Naive thymus-derived CD4-positive, alpha-beta T cell (primary cell): ENCODE measurements around the gene CEL. TPM values are rescaled to one million over a fixed set of nuclear protein-coding genes. Genes with fewer than 3 reads are reported as not detected.

Experiments
- ATAC-seq: fragments of 150-1000 bp; cut with Tn5 transposase; 2 replicates; pipeline ENCODE4 v1.10.0; 2021; ENCODE audit warnings: mild to moderate bottlenecking, moderate library complexity
- CTCF ChIA-PET: fragments of 350-600 bp; sonication (Branson Sonifier 250); formaldehyde crosslinking; loops from one replicate; lab custom pipeline; 2021; ENCODE audit warnings: antibody characterized with exemption; lab: Charles Lee
- POLR2A ChIA-PET: fragments of 350-600 bp; sonication (Branson Sonifier 250); formaldehyde crosslinking; loops from one replicate; lab custom pipeline; 2021; ENCODE audit warnings: antibody characterized with exemption, inconsistent platforms; lab: Charles Lee
- DNase-seq, 9 donors: peaks; one replicate each; pipeline versions ENCODE4 v3.0.0 to v3.0.0-alpha.2; 2020 to 2022; ENCODE audit warnings: mixed read lengths in 1 of 9
- H3K27ac ChIP-seq: one replicate; pipeline ENCODE4 v1.7.0; 2013; ENCODE audit warnings: mild to moderate bottlenecking, low read depth, low read length, moderate library complexity
- H3K27me3 ChIP-seq, 2 donors: one replicate each; pipeline ENCODE4 v1.7.0; 2013; ENCODE audit warnings: low read length in 2 of 2, mild to moderate bottlenecking in 2 of 2, moderate library complexity in 2 of 2; ENCODE audit not compliant: control insufficient read depth in 2 of 2, insufficient read depth in 2 of 2
- H3K36me3 ChIP-seq, 3 experiments: 1 replicate in 2 of 3; 2 replicates in 1 of 3; pipeline ENCODE4 v1.7.0; 2013; ENCODE audit warnings: low read length in 3 of 3, mild to moderate bottlenecking in 3 of 3, moderate library complexity in 1 of 3; ENCODE audit not compliant: insufficient read depth in 3 of 3, control insufficient read depth in 2 of 3
- H3K4me1 ChIP-seq, 2 donors: one replicate each; pipeline ENCODE4 v1.7.0; 2013; ENCODE audit warnings: low read length in 2 of 2, mild to moderate bottlenecking in 2 of 2, moderate library complexity in 1 of 2; ENCODE audit not compliant: control insufficient read depth in 2 of 2, insufficient read depth in 2 of 2
- H3K4me3 ChIP-seq: 2 replicates; pipeline ENCODE4 v1.7.0; 2013; ENCODE audit warnings: mild to moderate bottlenecking, low read length
- H3K9me3 ChIP-seq, 3 experiments: 1 replicate in 2 of 3; 2 replicates in 1 of 3; pipeline ENCODE4 v1.7.0; 2013; ENCODE audit warnings: low read length in 3 of 3; ENCODE audit not compliant: control insufficient read depth in 2 of 3
- H3K27ac Mint-ChIP-seq, 9 donors: one replicate each; pipeline ENCODE4 v1.8.0; 2020 to 2022; ENCODE audit warnings: mixed read lengths in 9 of 9, mild to moderate bottlenecking in 8 of 9, moderate library complexity in 5 of 9, inconsistent platforms in 2 of 9
- H3K27me3 Mint-ChIP-seq, 5 donors: one replicate each; pipeline ENCODE4 v1.8.0; 2021 to 2022; ENCODE audit warnings: mixed read lengths in 5 of 5, mild to moderate bottlenecking in 1 of 5
- H3K36me3 Mint-ChIP-seq, 5 donors: one replicate each; pipeline ENCODE4 v1.8.0; 2020 to 2022; ENCODE audit warnings: mixed read lengths in 5 of 5, mild to moderate bottlenecking in 3 of 5, inconsistent platforms in 1 of 5
- H3K4me1 Mint-ChIP-seq, 7 donors: one replicate each; pipeline ENCODE4 v1.8.0; 2020 to 2022; ENCODE audit warnings: mixed read lengths in 7 of 7, mild to moderate bottlenecking in 3 of 7, inconsistent platforms in 1 of 7
- H3K4me3 Mint-ChIP-seq, 10 donors: one replicate each; pipeline ENCODE4 v1.8.0; 2020 to 2022; ENCODE audit warnings: mild to moderate bottlenecking in 10 of 10, mixed read lengths in 10 of 10, moderate library complexity in 6 of 10, inconsistent platforms in 2 of 10
- H3K9me3 Mint-ChIP-seq, 11 donors: one replicate each; pipeline ENCODE4 v1.8.0; 2020 to 2022; ENCODE audit warnings: mixed read lengths in 11 of 11, mild to moderate bottlenecking in 4 of 11, inconsistent platforms in 1 of 11, moderate library complexity in 1 of 11
- intact Hi-C, 2 donors: fragments of 100-400 bp; cut with micrococcal nuclease; formaldehyde crosslinking; loops; one replicate each; pipeline ENCODE4 v1.15.1; 2023
- polyA plus RNA-seq, 2 donors: library from polyadenylated mRNA; unstranded; fragments of 300-500 nt; fragmentation: Illumina TruSeq; gene quantifications; one replicate each; pipeline ENCODE4 v1.2.3, GENCODE V29; 2021
- total RNA-seq, 6 experiments: library from RNA in 5 of 6; stranded (reverse) in 5 of 6; gene quantifications; 1 replicate in 5 of 6; 2 replicates in 1 of 6; pipeline ENCODE4 v1.2.3 and lab custom pipeline; 2021 to 2026

The CEL gene
- total and polyA plus RNA-seq, 7 experiments from 2014 or later: 0.32 to 2.3 (median 2.2) TPM; not detected in 2

- peaks cover 0 to 47% (median 6%) of the 10 kb centered on the region in 3 experiments for H3K36me3 ChIP-seq
- peaks cover 11 to 40% (median 15%) of the 10 kb centered on the region in 7 donors for H3K4me1 Mint-ChIP-seq
- no peak overlapping the region for H3K4me3 Mint-ChIP-seq
- H3K27me3 Mint-ChIP-seq: no peaks in the 10 kb centered on the region
- H3K27ac ChIP-seq: no peak overlapping the region
- H3K9me3 ChIP-seq: no peaks in the 10 kb centered on the region
- peak overlapping the region in 3 of 9 donors; percentile 8 to 57 (median 11) for H3K27ac Mint-ChIP-seq
- DNase-seq: peak in 1 of 9 donors; percentile 2
- H3K4me1 ChIP-seq: peaks cover 22 to 44% of the 10 kb centered on the region in 2 donors
- no peaks in the 10 kb centered on the region for H3K27me3 ChIP-seq
- H3K9me3 Mint-ChIP-seq: no peaks in the 10 kb centered on the region
- peaks cover 0 to 16% (median 0%) of the 10 kb centered on the region in 5 donors for H3K36me3 Mint-ChIP-seq
- CTCF ChIA-PET: interaction anchor here (1.2 kb wide), 1 partner anchor 32 kb away, joined by 5 read pairs; no protein-coding TSS in a partner anchor
- no peak overlapping the region for H3K4me3 ChIP-seq
- intact Hi-C loops: no loop called here
- ATAC-seq: peak; percentile 12
- POLR2A ChIA-PET: interaction anchor here (1.2 kb wide), 1 partner anchor 35 kb away, joined by 3 read pairs; no protein-coding TSS in a partner anchor
Measured at GRCh38 chr9:133111808-133112662, 50.3 kb downstream of the CEL start.

GRCh38 chr9:133112663-133113026 is 50.9 kb downstream of the CEL start:
- ATAC-seq: peak; percentile 79
- no peaks in the 10 kb centered on the region for H3K9me3 ChIP-seq
- H3K36me3 Mint-ChIP-seq: peaks cover 0 to 15% (median 0%) of the 10 kb centered on the region in 5 donors
- intact Hi-C loops: no loop called here
- H3K4me3 Mint-ChIP-seq: no peak overlapping the region
- H3K27me3 Mint-ChIP-seq: no peaks in the 10 kb centered on the region
- peaks cover 0 to 41% (median 0%) of the 10 kb centered on the region in 3 experiments for H3K36me3 ChIP-seq
- H3K4me1 ChIP-seq: peaks cover 22 to 47% of the 10 kb centered on the region in 2 donors
- ChIA-PET POLR2A (interaction anchor here (1.2 kb wide), 1 partner anchor 34 kb away, joined by 3 read pairs; no protein-coding TSS in a partner anchor), CTCF (interaction anchor here (1.2 kb wide), 1 partner anchor 31 kb away, joined by 5 read pairs; no protein-coding TSS in a partner anchor)
- peaks cover 11 to 45% (median 19%) of the 10 kb centered on the region in 7 donors for H3K4me1 Mint-ChIP-seq
- H3K4me3 ChIP-seq: no peak overlapping the region
- no peaks in the 10 kb centered on the region for H3K9me3 Mint-ChIP-seq
- no peaks in the 10 kb centered on the region for H3K27me3 ChIP-seq
- DNase-seq: peak in 1 of 9 donors; percentile 7
- H3K27ac ChIP-seq: no peak overlapping the region
- H3K27ac Mint-ChIP-seq: peak overlapping the region in 4 of 9 donors; percentile 8 to 57 (median 17)

GRCh38 chr9:133113163-133113948 is 51.6 kb downstream of the CEL start:
- intact Hi-C loops: no loop called here

GRCh38 chr9:133113949-133114885 is 52.4 kb downstream of the CEL start:
- H3K9me3 ChIP-seq: no peaks in the 10 kb centered on the region
- ChIA-PET CTCF (interaction anchor here (1.1 to 1.9 kb wide), 2 partner anchors 30 to 35 kb away, joined by 5 to 10 read pairs; no protein-coding TSS in a partner anchor), POLR2A (interaction anchor here (1.2 kb wide), 1 partner anchor 17 kb away, joined by 3 read pairs; no protein-coding TSS in a partner anchor)
- peak overlapping the region; percentile 19 for H3K27ac ChIP-seq
- H3K36me3 ChIP-seq: peaks cover 0 to 25% (median 0%) of the 10 kb centered on the region in 3 experiments
- DNase-seq (peak in 1 of 9 donors; percentile 7), ATAC-seq (no peak)
- peak overlapping the region in 7 of 10 donors; percentile 1 to 54 (median 25) for H3K4me3 Mint-ChIP-seq
- no peaks in the 10 kb centered on the region for H3K27me3 ChIP-seq
- peaks cover 20 to 59% (median 28%) of the 10 kb centered on the region in 7 donors for H3K4me1 Mint-ChIP-seq
- H3K36me3 Mint-ChIP-seq: peaks cover 0 to 7% (median 0%) of the 10 kb centered on the region in 5 donors
- intact Hi-C loops: no loop called here
- peaks cover 22 to 52% of the 10 kb centered on the region in 2 donors for H3K4me1 ChIP-seq
- H3K9me3 Mint-ChIP-seq: peaks cover 0 to 2% (median 0%) of the 10 kb centered on the region in 11 donors
- H3K4me3 ChIP-seq: no peak overlapping the region
- no peaks in the 10 kb centered on the region for H3K27me3 Mint-ChIP-seq
- H3K27ac Mint-ChIP-seq: peak overlapping the region in 4 of 9 donors; percentile 53 to 89 (median 66)

More at GRCh38 chr9:133113163-133113948, 51.6 kb downstream of the CEL start:
- CTCF ChIA-PET: interaction anchor here (1.1 to 1.2 kb wide), 2 partner anchors 31 kb away, joined by 5 to 10 read pairs; no protein-coding TSS in a partner anchor
- Histone ChIP-seq H3K36me3 (peaks cover 0 to 33% (median 0%) of the 10 kb centered on the region in 3 experiments), H3K27ac (peak overlapping the region; percentile 6), H3K27me3 (no peaks in the 10 kb centered on the region), H3K9me3 (no peaks in the 10 kb centered on the region), H3K4me1 (peaks cover 22 to 47% of the 10 kb centered on the region in 2 donors), H3K4me3 (no peak overlapping the region)
- H3K4me3 Mint-ChIP-seq: peak overlapping the region in 5 of 10 donors; percentile 1 to 54 (median 25)
- ATAC-seq (peak; percentile 23), DNase-seq (peak in 1 of 9 donors; percentile 7)
- H3K27ac Mint-ChIP-seq: peak overlapping the region in 6 of 9 donors; percentile 18 to 72 (median 55)
- H3K27me3 Mint-ChIP-seq: no peaks in the 10 kb centered on the region
- H3K4me1 Mint-ChIP-seq: peaks cover 12 to 51% (median 22%) of the 10 kb centered on the region in 7 donors
- POLR2A ChIA-PET: interaction anchor here (1.2 kb wide), 1 partner anchor 34 kb away, joined by 3 read pairs; no protein-coding TSS in a partner anchor
- no peaks in the 10 kb centered on the region for H3K9me3 Mint-ChIP-seq
- peaks cover 0 to 9% (median 0%) of the 10 kb centered on the region in 5 donors for H3K36me3 Mint-ChIP-seq

- peak overlapping the region; percentile 19 for H3K27ac ChIP-seq
- peak overlapping the region in 1 of 9 donors; percentile 89 for H3K27ac Mint-ChIP-seq
- DNase-seq (peak in 1 of 9 donors; percentile 7), ATAC-seq (no peak)
- no peaks in the 10 kb centered on the region for H3K27me3 ChIP-seq
- ChIA-PET POLR2A (interaction anchor here (1.2 kb wide), 1 partner anchor 16 kb away, joined by 3 read pairs; no protein-coding TSS in a partner anchor), CTCF (interaction anchor here (1.2 to 1.9 kb wide), 2 partner anchors 13 to 34 kb away, joined by 5 read pairs; no protein-coding TSS in a partner anchor)
- H3K36me3 ChIP-seq: peaks cover 0 to 17% (median 0%) of the 10 kb centered on the region in 3 experiments
- no peaks in the 10 kb centered on the region for H3K27me3 Mint-ChIP-seq
- H3K9me3 ChIP-seq: no peaks in the 10 kb centered on the region
- intact Hi-C loops: no loop called here
- H3K9me3 Mint-ChIP-seq: peaks cover 0 to 2% (median 0%) of the 10 kb centered on the region in 11 donors
- peaks cover 22 to 59% of the 10 kb centered on the region in 2 donors for H3K4me1 ChIP-seq
- peaks cover 20 to 61% (median 33%) of the 10 kb centered on the region in 7 donors for H3K4me1 Mint-ChIP-seq
- peaks cover 0 to 3% (median 0%) of the 10 kb centered on the region in 5 donors for H3K36me3 Mint-ChIP-seq
- no peak overlapping the region for H3K4me3 ChIP-seq
- H3K4me3 Mint-ChIP-seq: peak overlapping the region in 1 of 10 donors; percentile 66
Measured at GRCh38 chr9:133114886-133115603, 53.3 kb downstream of the CEL start.
